ENCODE results near the gene HEATR3. TPM values are rescaled to one million over a fixed set of nuclear protein-coding genes. Genes with fewer than 3 reads are reported as not detected.

HEATR3 gene
- total RNA-seq, 2 experiments from 2014 or later, result 16.3 to 17.5 TPM

DNA sequence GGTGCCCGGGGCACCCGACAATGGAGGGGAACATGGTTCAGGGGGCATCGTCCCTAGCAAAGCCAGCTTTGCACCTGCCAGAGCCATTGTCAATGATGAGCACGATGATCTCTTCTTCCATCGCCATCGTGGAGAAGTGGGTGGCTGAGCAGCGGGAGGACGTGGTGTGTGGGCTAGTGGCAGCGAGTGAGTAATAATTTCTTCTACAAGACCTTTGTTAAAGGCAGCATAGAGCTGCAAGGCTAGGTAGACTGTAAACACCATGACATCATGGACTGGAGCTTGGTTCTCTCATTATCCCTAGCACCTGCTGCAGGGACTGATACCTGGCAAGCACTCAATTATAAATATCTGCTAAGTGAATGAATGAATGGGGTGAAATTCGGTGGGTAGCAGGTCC is 6.7 kb upstream of the HEATR3 start:
- H3K9me3 Mint-ChIP-seq, result peaks cover 10% of the 10 kb centered on the region
- no peak for DNase-seq
- H3K36me3 Mint-ChIP-seq (ENCODE audit: low read depth), result peaks cover 2% of the 10 kb centered on the region
- H3K4me3 Mint-ChIP-seq, result no peak overlapping the region
- H3K27me3 Mint-ChIP-seq (ENCODE audit: low read depth), result no peaks in the 10 kb centered on the region
- no peak overlapping the region for H3K27ac Mint-ChIP-seq
- H3K4me1 Mint-ChIP-seq (ENCODE audit: low read depth), result no peaks in the 10 kb centered on the region
- intact Hi-C loops (cut with micrococcal nuclease), result no loop called here
- CTCF ChIA-PET, result interaction anchor here (0.6 to 3.2 kb wide), 3 partner anchors 35 to 151 kb away, joined by 3 to 13 read pairs (median 3); partner anchors contain the start of gene CNEP1R1

DNA sequence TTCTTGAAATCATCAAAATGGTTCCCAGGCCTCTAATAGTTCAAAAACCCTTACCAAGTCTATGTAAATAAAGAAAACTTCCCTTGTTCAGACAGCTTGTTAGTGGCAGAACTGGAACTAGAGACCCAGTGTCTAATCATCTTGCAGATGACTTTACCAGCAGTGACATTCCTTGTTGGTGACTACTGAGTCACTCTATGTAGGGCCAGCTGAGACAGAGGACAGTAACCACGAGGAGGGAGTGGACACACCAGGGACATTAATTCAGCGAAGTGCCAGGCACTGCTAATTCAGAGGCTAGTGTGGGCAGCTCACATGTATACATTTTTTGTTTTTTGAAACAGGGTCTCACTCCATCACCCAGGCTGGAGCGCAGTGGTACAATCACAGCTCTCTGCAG is 6.1 kb upstream of the HEATR3 start:
- Mint-ChIP-seq H3K4me1 (ENCODE audit: low read depth) (no peaks in the 10 kb centered on the region), H3K4me3 (no peak overlapping the region), H3K9me3 (peaks cover 10% of the 10 kb centered on the region), H3K27me3 (ENCODE audit: low read depth) (no peaks in the 10 kb centered on the region), H3K36me3 (ENCODE audit: low read depth) (peaks cover 2% of the 10 kb centered on the region), H3K27ac (no peak overlapping the region)
- DNase-seq, result no peak
- intact Hi-C loops (cut with micrococcal nuclease), result no loop called here
- CTCF ChIA-PET, result interaction anchor here (3.2 kb wide), 1 partner anchor 35 kb away, joined by 13 read pairs; the partner anchor contains the start of gene CNEP1R1

DNA sequence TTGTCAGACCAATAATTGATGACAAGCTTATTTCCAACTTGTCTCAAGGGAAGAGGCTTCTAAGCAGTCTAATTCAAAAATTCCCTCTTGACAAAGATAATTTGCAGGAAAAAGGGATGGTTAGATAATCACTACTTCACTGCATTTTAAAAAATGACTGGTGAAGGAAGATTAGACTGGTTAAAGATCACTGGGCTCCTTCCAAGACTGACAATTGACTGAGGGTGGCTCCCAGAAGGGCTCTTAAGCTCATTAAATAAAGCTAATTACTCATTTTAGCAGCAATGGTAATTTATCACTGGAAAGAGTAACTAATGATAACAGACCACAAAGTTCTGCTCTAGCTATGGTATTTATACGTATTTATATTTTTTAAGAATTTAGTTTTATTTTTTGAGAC is 4.4 kb upstream of the HEATR3 start:
- Mint-ChIP-seq H3K36me3 (ENCODE audit: low read depth) (peaks cover 2% of the 10 kb centered on the region), H3K27ac (no peak overlapping the region), H3K4me3 (no peak overlapping the region), H3K4me1 (ENCODE audit: low read depth) (peaks cover 3% of the 10 kb centered on the region), H3K27me3 (ENCODE audit: low read depth) (no peaks in the 10 kb centered on the region), H3K9me3 (peaks cover 3% of the 10 kb centered on the region)
- intact Hi-C loops (cut with micrococcal nuclease), result no loop called here
- CTCF ChIA-PET, result interaction anchor here (3.2 kb wide), 1 partner anchor 37 kb away, joined by 13 read pairs; the partner anchor contains the start of gene CNEP1R1
- no peak for DNase-seq

DNA sequence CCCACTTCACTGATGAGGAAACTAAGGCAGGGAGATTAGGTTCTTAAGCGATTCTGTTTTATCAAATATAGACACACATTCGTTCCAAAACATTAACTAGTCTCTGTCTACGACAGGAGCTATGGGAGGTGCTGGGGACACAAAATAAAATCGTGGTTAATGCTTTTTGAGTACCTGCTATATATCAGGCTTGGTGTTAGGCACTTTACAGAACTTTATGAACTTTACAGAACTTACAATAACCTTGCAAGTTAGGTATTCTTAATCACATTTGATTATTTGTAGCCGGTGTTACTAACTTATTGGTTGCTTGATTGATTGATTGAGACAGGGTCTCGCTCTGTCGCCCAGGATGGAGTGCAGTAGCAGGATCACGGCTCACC is 538 bp upstream of the HEATR3 start:
- Mint-ChIP-seq H3K4me3 (peak overlapping the region; percentile 86), H3K9me3 (no peaks in the 10 kb centered on the region), H3K27ac (peak overlapping the region; percentile 81), H3K36me3 (ENCODE audit: low read depth) (peaks cover 8% of the 10 kb centered on the region), H3K27me3 (ENCODE audit: low read depth) (no peaks in the 10 kb centered on the region), H3K4me1 (ENCODE audit: low read depth) (peaks cover 24% of the 10 kb centered on the region)
- CTCF ChIA-PET, result interaction anchor here (4.7 to 5.9 kb wide), 2 partner anchors 41 to 146 kb away, joined by 45 to 52 read pairs; partner anchors contain the start of gene CNEP1R1
- intact Hi-C loops (cut with micrococcal nuclease), result loop anchor here (1.0 to 5.0 kb wide), 4 partner anchors 87 to 676 kb away; partner anchors contain the start of gene ADCY7
- DNase-seq, result no peak

DNA sequence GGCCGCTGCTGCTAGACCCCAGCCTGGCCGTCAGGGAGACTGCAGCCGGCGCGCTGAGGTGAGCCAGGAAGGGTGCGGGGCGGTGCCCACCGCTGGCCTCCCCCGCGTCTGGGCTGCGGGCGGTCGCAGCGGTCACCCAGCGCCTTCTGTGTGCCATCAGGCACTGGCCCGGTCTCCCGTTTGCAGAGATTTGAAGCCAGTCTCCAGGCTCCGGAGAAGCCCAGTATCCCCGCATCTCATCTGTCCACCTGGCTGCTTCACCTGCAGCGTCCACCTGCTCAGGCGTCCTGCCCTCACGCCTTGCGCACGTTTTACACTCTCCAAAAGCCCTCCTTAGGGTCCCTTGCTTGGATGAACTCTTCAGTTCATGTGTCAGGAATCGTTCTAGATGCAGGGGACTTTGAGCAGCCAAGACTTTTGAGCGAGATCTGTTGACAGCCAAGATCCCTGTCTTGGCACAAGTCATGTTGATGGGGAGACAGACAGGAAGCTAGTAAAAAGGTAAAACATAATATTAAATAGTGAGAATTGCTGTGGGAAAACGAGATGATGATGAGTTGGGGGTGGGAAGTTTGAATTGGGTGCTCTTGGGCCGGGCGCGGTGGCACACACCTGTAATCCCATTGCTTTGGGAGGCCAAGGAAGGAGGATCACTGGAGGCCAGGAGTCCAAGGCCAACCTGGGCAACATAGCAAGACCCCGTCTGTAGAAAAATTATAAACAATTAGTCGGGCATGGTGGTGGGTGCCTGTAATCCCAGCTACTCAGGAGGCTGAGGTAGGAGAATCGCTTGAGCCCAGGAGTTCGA is 916 bp downstream of the HEATR3 start:
- no peaks in the 10 kb centered on the region for H3K27me3 Mint-ChIP-seq (ENCODE audit: low read depth)
- H3K4me1 Mint-ChIP-seq (ENCODE audit: low read depth), result peaks cover 27% of the 10 kb centered on the region
- peaks cover 11% of the 10 kb centered on the region for H3K36me3 Mint-ChIP-seq (ENCODE audit: low read depth)
- H3K27ac Mint-ChIP-seq, result peak overlapping the region; percentile 70
- H3K4me3 Mint-ChIP-seq, result peak overlapping the region; percentile 86
- no peak for DNase-seq
- CTCF ChIA-PET, result interaction anchor here (0.6 to 5.9 kb wide), 15 partner anchors 31 to 599 kb away, joined by 3 to 52 read pairs (median 4); partner anchors contain the start of gene CNEP1R1
- intact Hi-C loops (cut with micrococcal nuclease), result loop anchor here (1.0 to 5.0 kb wide), 9 partner anchors 36 to 740 kb away; partner anchors contain the start of genes ADCY7, BRD7 and CNEP1R1
- no peaks in the 10 kb centered on the region for H3K9me3 Mint-ChIP-seq

DNA sequence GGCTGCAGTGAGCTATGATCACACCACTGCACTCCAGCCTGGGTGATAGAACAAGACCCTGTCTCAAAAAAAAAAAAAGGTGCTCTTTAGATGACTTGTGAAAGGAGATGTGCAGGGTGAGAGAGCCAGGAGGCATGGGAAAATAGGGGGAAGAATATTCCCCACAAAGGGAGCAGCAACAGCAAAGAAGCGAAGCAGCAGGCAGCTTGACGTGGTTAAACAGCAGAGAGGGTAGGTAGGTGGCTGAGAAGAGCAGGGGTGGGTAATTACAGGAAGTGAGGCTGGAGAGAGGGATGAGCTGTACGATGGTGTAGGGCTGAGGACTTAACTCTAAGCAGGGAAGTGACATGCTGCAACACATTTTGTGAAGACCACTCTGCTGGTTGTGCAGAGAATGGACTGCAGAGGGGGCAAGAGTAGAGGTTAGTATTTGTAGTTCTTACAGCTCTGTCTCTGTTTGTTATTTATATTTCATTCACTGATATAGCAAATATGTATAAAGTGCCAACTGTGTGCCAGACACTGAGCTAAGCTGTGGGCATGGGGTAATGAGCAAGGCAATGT is 1.6 kb downstream of the HEATR3 start:
- CTCF ChIA-PET, result interaction anchor here (0.6 to 5.9 kb wide), 18 partner anchors 30 to 598 kb away, joined by 3 to 52 read pairs (median 4); partner anchors contain the start of gene CNEP1R1
- peak overlapping the region; percentile 86 for H3K4me3 Mint-ChIP-seq
- no peak overlapping the region for H3K27ac Mint-ChIP-seq
- intact Hi-C loops (cut with micrococcal nuclease), result loop anchor here (1.0 to 5.0 kb wide), 8 partner anchors 35 to 301 kb away; partner anchors contain the start of genes ADCY7, BRD7 and CNEP1R1
- H3K27me3 Mint-ChIP-seq (ENCODE audit: low read depth), result no peaks in the 10 kb centered on the region
- peak; percentile 71 for DNase-seq
- H3K36me3 Mint-ChIP-seq (ENCODE audit: low read depth), result peaks cover 11% of the 10 kb centered on the region
- peaks cover 30% of the 10 kb centered on the region for H3K4me1 Mint-ChIP-seq (ENCODE audit: low read depth)
- no peaks in the 10 kb centered on the region for H3K9me3 Mint-ChIP-seq

DNA sequence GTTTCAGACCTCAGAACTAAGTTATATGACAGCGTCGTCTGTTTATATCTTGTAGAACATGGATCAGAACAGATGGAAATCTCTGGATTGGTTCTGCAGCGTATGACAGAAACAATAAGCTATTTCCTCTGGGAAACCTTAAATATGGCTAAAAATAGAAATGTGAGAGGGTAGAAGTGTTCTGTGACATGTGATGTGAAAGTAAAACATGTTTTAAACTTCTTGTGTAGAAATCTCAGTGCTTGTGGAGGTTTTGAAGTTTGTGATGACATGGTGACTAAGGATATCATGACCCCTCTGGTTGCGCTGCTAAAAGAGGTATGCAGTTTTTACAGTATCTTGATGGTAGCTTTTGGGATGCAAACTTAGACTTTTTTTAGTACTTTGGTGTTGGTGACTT is 2.8 kb downstream of the HEATR3 start:
- Mint-ChIP-seq H3K36me3 (ENCODE audit: low read depth) (peaks cover 13% of the 10 kb centered on the region), H3K4me1 (ENCODE audit: low read depth) (peaks cover 42% of the 10 kb centered on the region), H3K27ac (no peak overlapping the region), H3K9me3 (no peaks in the 10 kb centered on the region), H3K4me3 (no peak overlapping the region), H3K27me3 (ENCODE audit: low read depth) (no peaks in the 10 kb centered on the region)
- CTCF ChIA-PET, result interaction anchor here (0.7 to 5.9 kb wide), 9 partner anchors 44 to 159 kb away, joined by 3 to 52 read pairs (median 12); partner anchors contain the start of gene CNEP1R1
- no peak for DNase-seq
- intact Hi-C loops (cut with micrococcal nuclease), result loop anchor here (5.0 kb wide), 2 partner anchors 199 to 269 kb away; partner anchors contain the start of gene ADCY7

DNA sequence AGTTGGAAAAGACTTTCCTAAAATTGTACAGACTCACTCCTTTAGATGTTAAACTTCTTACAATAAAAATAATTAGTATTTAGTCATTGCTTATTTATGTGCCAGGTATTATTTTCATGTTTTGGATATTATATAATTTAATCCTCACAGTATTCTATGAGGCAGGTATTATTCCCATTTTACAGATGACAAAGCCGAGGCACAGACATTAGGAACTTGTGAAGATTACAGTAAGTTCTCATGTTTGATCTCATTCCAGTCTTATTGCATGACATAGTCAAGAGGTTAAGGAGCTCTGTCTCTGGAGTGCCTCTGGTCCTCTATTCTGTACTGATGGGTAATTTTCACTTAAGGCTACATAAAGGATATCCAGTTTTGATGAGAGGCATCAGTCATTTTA is 3.3 kb downstream of the HEATR3 start:
- H3K9me3 Mint-ChIP-seq, result no peaks in the 10 kb centered on the region
- H3K4me3 Mint-ChIP-seq, result no peak overlapping the region

DNA sequence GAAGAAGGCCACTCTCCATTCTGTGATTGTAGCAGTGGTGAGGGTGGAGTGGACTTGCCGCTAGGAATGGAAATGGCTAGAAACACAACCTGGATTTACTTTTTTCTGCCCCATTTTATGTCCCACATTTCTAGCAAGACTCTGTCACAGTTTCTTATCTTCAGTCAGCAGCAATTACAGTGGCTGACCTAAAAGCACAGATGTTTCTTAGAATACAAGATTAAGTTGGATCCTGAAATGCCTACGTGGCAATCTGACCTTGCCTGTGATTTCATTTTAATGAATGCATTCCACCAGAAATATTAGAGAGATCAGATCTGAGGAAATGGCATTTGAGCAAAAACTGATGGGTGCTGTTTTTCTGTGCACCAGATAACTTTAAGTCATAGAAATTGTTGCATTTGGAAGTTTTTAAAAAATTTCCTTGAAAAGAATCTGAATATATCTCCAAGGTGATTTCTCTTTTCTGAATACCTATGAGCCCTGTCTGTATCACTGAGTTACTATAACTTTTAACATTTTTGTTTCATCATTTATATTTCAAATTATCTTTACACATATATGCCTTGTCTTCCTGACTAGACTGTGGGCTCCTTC is 5.4 kb downstream of the HEATR3 start:
- Mint-ChIP-seq H3K36me3 (ENCODE audit: low read depth) (peaks cover 16% of the 10 kb centered on the region), H3K9me3 (no peaks in the 10 kb centered on the region), H3K27me3 (ENCODE audit: low read depth) (no peaks in the 10 kb centered on the region), H3K27ac (no peak overlapping the region), H3K4me1 (ENCODE audit: low read depth) (peaks cover 41% of the 10 kb centered on the region), H3K4me3 (no peak overlapping the region)
- intact Hi-C loops (cut with micrococcal nuclease), result no loop called here
- no peak for DNase-seq
- CTCF ChIA-PET, result interaction anchor here (0.6 kb wide), 1 partner anchor 45 kb away, joined by 3 read pairs; no protein-coding TSS in a partner anchor

More for the DNA sequence above, 3.3 kb downstream of the HEATR3 start:
- Mint-ChIP-seq H3K27ac (no peak overlapping the region), H3K27me3 (ENCODE audit: low read depth) (no peaks in the 10 kb centered on the region), H3K36me3 (ENCODE audit: low read depth) (peaks cover 13% of the 10 kb centered on the region), H3K4me1 (ENCODE audit: low read depth) (peaks cover 44% of the 10 kb centered on the region)
- CTCF ChIA-PET, result interaction anchor here (0.6 to 5.9 kb wide), 7 partner anchors 44 to 142 kb away, joined by 3 to 52 read pairs (median 12); partner anchors contain the start of gene CNEP1R1
- DNase-seq, result no peak
- intact Hi-C loops (cut with micrococcal nuclease), result loop anchor here (5.0 kb wide), 2 partner anchors 198 to 268 kb away; partner anchors contain the start of gene ADCY7

DNA sequence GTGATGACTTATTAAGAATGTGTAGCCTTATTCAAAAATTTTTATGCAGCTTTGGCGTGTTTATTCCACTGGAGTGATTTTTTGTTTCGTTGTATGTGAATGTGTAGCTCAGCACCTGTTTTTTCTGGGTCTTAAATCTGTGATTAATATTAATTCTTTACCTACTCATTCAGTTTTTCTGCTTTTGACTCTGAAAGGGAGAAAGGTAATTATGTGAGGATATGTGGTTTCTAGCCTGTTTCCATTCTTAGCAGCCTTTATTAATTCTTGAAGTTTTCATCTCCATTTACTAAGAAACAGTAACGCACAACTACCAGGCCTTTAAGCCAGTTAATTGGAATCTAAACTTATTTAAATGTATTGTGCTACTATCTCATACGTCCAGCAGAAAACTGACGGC is 7.0 kb downstream of the HEATR3 start:
- Mint-ChIP-seq H3K9me3 (no peaks in the 10 kb centered on the region), H3K4me1 (ENCODE audit: low read depth) (peaks cover 31% of the 10 kb centered on the region), H3K4me3 (no peak overlapping the region), H3K36me3 (ENCODE audit: low read depth) (peaks cover 21% of the 10 kb centered on the region), H3K27me3 (ENCODE audit: low read depth) (no peaks in the 10 kb centered on the region), H3K27ac (no peak overlapping the region)
- CTCF ChIA-PET, result interaction anchor here (0.6 to 1.7 kb wide), 2 partner anchors 48 to 707 kb away, joined by 3 to 5 read pairs; partner anchors contain the start of gene CNEP1R1
- no peak for DNase-seq
- intact Hi-C loops (cut with micrococcal nuclease), result loop anchor here (1.0 kb wide), 1 partner anchor 30 kb away; no protein-coding TSS in a partner anchor

DNA sequence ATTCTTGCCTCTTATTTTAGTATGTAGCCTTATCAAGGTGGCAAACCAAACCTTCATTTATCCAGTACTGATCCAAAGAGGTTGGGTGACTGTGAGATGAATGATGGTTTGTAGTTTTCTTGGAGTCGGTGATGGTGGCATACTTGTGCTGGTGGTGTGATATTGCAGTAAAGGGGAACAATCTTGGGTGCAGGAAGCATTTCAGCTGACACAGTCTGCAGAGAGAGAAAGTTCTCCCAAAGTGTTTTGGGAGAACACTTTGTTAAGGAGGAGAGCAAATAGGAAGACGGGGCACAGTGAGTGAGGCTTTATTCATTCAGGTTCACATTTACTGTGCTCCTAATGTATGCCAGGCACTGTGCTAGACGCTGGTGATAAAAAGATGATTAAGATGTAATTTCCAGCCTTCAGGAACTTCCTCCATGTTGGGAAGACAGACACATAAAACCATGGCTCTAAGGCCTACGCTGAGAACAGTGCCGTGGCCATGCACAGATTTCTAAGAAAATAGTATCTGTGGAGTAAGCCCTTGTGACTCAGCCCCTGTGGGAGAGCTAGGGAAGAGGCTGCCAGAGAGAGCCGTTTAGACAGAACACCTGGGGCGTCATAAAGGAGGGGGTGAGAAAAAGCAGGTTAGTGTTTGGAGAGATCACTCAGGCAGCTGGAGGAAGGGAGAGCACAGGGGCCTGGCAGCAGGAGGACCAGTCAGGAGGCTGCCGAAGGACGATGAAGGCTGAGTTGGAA is 13.8 kb downstream of the HEATR3 start:
- no peak overlapping the region for H3K27ac Mint-ChIP-seq
- CTCF ChIA-PET, result interaction anchor here (0.5 kb wide), 1 partner anchor 62 kb away, joined by 3 read pairs; no protein-coding TSS in a partner anchor
- H3K27me3 Mint-ChIP-seq (ENCODE audit: low read depth), result no peaks in the 10 kb centered on the region
- no peak overlapping the region for H3K4me3 Mint-ChIP-seq
- no peak for DNase-seq
- intact Hi-C loops (cut with micrococcal nuclease), result no loop called here
- no peaks in the 10 kb centered on the region for H3K9me3 Mint-ChIP-seq
- peaks cover 12% of the 10 kb centered on the region for H3K4me1 Mint-ChIP-seq (ENCODE audit: low read depth)
- H3K36me3 Mint-ChIP-seq (ENCODE audit: low read depth), result peaks cover 40% of the 10 kb centered on the region

All from activated naive CD4-positive, alpha-beta T cell treated with anti-CD3 and anti-CD28 coated beads for 36 hours (primary cell).